ENCODE measurements around the gene PILRB.
A peak's percentile ranks its signal among the peaks of the same experiment; 100 is the strongest.

Gene PILRB

DNA sequence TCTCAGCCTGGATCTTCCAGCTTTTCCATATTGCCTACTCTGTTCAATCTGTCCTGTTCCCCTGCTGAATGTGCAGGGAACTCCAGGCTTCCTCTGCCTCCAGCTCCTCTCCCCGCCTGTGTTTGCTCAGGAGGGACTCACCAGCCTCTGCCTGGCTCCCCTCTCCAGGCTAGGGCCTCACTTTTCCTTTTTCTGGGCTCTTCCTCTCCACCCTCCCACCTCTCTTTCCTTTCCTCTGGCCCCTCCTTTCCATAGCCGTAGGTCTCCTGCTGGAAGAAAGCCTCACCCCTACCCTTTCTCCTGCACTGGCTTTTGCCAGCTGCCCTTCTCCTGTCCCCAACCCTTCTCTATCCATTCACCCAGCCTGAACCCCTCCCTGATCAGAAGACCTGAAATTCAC is 40.3 kb downstream of the PILRB start:
- TF ChIP-seq, protein P1, sequence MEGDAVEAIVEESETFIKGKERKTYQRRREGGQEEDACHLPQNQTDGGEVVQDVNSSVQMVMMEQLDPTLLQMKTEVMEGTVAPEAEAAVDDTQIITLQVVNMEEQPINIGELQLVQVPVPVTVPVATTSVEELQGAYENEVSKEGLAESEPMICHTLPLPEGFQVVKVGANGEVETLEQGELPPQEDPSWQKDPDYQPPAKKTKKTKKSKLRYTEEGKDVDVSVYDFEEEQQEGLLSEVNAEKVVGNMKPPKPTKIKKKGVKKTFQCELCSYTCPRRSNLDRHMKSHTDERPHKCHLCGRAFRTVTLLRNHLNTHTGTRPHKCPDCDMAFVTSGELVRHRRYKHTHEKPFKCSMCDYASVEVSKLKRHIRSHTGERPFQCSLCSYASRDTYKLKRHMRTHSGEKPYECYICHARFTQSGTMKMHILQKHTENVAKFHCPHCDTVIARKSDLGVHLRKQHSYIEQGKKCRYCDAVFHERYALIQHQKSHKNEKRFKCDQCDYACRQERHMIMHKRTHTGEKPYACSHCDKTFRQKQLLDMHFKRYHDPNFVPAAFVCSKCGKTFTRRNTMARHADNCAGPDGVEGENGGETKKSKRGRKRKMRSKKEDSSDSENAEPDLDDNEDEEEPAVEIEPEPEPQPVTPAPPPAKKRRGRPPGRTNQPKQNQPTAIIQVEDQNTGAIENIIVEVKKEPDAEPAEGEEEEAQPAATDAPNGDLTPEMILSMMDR (IDR thresholded peaks at IDR 0.05; ENCODE audit: low read depth, low read length) = no peak
- DNase-seq (ENCODE audit: extremely low read depth, low read depth) = no peak

DNA sequence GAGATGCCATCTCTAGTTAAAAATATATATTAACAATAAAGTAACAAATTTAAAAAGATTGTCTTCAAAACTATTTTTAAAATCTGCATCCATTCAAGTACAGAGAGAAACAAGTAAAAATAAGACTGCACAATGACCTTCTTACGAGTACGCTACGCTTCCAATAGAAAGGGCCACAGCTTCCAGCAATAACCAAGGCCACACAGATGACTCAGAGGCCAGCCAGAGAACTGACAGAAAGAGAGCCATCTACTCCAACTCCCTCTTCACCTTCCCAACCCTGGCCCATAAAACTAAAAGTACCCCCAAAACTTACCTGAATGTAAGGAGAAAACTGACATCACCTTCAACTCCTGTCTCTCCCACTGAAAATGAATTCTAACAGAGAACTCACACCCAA is 42.1 kb downstream of the PILRB start:
- TF ChIP-seq, protein P1 (IDR thresholded peaks at IDR 0.05; ENCODE audit: low read depth, low read length) = no peak
- no peak for DNase-seq (ENCODE audit: extremely low read depth, low read depth)

DNA sequence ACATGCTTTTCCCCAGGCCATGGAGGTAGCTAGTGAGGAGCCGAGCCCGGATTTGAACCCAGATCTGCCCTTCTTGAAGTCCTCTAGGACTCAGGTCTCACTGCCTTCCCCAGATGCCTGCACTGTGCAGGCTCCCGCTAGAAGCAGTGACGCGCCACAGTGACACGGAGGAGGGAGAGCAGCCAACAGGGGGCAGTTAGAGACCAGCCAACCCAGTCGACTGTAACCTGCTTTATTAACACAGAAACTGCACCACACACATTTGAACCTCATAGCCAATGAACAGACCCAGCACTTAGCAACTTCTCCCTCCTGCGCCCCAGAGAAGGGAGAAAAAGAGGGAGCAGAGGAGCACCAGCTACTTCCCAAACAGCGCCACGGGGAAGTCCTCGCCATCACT is 42.7 kb downstream of the PILRB start:
- DNase-seq (ENCODE audit: extremely low read depth, low read depth) = no peak
- TF ChIP-seq, protein P1 (IDR thresholded peaks at IDR 0.05; ENCODE audit: low read depth, low read length) = no peak

DNA sequence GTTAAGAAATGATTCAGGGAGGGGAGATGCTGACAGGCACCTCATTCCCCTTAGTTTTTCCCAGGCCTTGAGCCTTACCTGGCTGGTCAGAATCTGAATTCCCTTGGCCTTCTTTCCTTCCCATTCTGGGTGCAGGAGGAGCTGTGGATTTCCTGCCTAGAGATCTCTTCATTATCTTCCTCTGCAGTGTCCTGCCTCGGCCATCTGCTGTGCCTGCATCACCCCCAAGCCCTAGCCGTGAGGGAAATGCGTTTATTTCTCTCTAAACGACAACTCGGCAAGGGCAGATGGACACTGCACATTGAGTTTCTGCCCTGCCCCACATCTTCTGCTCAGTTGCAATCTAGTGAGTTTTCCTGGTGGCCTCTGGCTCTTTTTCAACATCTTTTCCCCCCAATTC is 43.9 kb downstream of the PILRB start:
- TF ChIP-seq, protein P1 (IDR thresholded peaks at IDR 0.05; ENCODE audit: low read depth, low read length) = no peak
- no peak for DNase-seq (ENCODE audit: extremely low read depth, low read depth)

GRCh38 chr7:100402241-100402640 is 44.3 kb downstream of the PILRB start:
- DNase-seq (ENCODE audit: extremely low read depth, low read depth) = no peak
- TF ChIP-seq, protein P1 (IDR thresholded peaks at IDR 0.05; ENCODE audit: low read depth, low read length) = no peak

GRCh38 chr7:100406767-100407166 is 48.9 kb downstream of the PILRB start:
- TF ChIP-seq, protein P1 (IDR thresholded peaks at IDR 0.05; ENCODE audit: low read depth, low read length) = no peak
- no peak for DNase-seq (ENCODE audit: extremely low read depth, low read depth)

DNA sequence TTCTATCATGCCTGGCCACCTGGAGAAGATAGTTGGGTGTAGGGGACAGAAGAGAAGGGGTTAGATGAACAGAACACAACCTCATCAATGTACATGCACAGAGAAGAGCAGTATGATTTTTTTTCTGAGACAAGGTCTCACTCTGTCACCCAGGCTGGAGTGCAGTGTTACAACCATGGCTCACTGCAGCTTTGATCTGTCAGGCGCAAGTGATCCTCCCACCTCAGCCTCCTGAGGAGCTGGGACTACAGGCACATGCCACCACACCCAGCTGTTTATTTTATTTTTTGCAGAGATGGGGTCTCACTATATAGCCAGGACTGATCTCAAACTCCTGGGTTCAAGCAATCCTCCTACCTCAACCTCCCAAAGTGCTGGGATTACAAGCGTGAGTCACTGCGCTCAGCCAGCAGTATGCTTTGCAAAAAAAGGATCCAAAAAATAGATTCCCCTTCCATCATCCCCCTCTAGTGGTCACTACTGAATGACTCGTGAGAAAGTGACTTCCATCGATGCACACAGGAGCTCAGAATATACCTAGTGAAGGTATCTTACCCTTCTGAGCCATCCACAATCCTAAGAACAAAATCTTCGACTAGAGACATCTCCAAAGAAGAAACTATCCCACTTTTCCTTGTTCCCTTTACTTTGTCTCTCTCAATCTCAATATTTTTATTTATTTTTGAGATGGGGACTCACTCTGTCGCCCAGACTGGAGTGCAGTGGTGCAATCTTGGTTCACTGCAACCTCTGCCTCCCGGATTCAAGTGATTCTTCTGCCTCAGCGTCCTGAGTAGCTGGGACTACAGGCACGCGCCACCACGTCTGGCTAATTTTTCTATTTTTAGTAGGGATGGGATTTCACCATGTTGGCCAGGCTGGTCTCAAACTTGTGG is 49.6 kb downstream of the PILRB start:
- DNase-seq (ENCODE audit: extremely low read depth, low read depth) = peak; percentile 37
- TF ChIP-seq, protein P1 (IDR thresholded peaks at IDR 0.05; ENCODE audit: low read depth, low read length) = peak; percentile 72

Measured in AG09319 (cell line).